Measurements from ENCODE around the gene NCAPD3.
"Not testable (repeated sequence)": the region's sequence is repeated elsewhere in the genome, so short reads cannot be mapped to it uniquely, and the experiment has no call there.

Gene NCAPD3

DNA sequence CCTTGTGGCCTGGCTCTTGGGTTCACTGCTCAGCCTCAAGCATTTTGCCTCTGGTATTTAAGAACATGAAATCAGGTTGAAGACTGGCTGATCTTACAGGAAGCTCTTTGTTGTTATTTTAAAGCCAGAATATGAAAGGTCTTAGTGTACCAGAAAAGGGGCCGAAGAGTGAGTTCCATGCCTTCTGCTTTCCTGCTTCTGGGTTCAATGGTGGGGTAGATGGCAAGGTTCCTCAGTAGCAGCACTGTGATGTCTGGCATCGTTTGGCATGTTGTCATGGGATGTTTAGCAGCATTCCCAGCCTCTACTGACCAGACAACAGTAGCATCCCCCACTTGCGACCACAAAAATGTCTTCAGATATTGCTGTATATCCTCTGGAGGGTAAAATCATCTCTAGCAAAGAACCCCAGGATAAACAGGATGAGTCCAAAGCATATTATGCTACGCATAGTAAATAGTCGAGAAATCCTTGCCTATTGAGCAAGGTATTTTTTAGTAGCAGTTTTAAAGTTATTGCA is 3.1 kb upstream of the NCAPD3 start:
- in situ Hi-C loops (cut with MboI; ENCODE audit: low sequenced_read_pairs), result no loop called here

DNA sequence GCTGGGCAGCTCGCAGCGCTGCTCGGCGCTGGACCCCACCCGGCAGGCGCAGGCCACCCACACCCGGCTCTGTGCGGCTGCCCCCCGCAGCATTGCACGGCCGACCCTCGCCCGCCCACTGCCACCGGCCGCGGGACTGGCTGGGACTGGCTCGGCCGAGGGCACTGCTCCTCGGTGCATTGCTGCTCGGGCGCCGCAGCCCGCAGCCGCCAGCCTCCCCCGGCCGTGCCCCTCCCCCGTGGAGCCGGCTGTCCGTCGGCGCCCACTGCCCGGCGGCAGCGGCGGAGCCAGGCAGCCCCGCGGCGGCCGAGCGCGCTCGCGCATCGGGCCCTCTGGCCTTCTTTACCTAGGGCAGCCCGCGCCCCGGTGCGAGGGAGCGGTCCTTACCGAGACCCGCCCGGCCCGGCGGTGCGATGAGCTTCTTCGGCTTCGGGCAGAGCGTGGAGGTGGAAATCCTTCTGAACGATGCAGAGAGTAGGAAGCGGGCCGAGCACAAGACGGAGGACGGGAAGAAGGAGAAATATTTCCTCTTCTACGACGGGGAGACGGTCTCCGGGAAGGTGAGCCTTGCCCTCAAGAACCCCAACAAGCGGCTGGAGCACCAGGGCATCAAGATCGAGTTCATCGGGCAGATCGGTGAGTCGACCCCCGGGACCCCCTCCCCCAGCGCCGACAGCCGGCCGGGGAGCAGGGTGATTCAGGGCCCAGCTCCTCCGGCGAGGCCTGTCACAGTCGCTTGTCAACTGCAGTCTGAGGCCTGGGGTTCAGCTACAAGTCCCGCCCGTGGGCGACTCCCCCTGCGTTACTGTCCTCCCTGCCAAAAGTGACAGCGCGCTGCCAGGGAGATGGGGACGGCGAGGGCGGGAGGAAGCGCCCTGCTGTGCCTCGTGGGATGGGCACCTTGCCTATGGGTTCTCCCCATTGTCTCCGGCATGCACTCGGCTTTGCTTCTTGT is 1.2 kb upstream of the NCAPD3 start:
- in situ Hi-C loops (cut with MboI; ENCODE audit: low sequenced_read_pairs), result no loop called here

DNA sequence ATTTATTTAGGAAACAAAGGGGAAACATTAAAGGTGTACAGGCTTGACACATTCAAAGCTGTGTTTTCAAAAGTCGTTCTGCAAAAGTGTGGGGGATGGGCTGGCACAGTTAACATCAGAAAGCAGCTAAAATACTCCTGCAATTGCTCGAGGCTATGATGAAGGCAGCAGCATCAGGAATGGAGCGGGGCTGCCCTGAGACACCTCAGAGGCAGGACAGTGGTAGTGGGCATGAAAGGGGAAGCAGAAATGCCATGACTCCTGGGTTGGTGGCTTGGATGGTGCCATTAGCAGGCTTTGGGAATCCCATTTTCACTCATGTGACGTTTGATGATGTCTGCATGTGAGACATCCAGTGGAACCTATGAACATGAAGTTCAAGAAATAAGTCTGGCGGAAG is 646 bp downstream of the NCAPD3 start:
- in situ Hi-C loops (cut with MboI; ENCODE audit: low sequenced_read_pairs), result no loop called here

DNA sequence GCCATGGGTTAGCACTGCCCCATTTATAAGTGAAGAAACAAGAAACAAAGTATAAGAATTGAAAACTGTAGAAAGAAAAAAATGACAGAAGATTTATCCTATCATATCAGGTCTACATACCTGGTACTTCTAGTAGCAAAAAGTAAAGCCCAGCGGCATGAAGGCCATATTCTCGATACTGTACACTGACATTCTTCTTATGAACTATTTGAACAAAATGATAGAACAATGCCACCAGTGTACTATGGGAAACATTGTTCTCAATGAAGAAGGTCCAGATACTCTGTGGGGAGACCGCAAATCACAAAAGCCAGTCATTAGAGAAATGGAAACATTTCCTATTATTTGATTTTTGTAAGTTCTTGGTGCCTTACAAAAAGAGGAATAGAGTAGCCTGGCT is 7.0 kb downstream of the NCAPD3 start:
- in situ Hi-C loops (cut with MboI; ENCODE audit: low sequenced_read_pairs), result no loop called here

DNA sequence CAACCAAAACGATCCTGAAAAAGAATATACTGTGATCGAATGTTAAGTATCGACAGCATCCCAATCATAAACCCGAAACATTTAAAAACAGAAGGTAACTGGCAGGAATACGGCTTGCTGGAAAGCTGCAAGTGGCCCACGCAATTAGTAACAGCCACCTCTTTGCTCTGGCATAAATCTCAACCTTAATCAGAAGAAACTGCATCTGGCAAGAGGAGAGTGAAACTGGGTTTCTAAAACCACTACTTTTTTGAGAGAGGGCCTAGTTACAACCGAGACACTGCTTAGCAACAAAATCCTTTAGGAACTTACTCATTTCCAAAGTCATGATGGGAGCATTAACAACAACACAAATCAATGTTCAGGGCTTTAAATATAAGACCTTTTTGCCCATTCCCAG is 7.9 kb downstream of the NCAPD3 start:
- in situ Hi-C loops (cut with MboI; ENCODE audit: low sequenced_read_pairs), result no loop called here

DNA sequence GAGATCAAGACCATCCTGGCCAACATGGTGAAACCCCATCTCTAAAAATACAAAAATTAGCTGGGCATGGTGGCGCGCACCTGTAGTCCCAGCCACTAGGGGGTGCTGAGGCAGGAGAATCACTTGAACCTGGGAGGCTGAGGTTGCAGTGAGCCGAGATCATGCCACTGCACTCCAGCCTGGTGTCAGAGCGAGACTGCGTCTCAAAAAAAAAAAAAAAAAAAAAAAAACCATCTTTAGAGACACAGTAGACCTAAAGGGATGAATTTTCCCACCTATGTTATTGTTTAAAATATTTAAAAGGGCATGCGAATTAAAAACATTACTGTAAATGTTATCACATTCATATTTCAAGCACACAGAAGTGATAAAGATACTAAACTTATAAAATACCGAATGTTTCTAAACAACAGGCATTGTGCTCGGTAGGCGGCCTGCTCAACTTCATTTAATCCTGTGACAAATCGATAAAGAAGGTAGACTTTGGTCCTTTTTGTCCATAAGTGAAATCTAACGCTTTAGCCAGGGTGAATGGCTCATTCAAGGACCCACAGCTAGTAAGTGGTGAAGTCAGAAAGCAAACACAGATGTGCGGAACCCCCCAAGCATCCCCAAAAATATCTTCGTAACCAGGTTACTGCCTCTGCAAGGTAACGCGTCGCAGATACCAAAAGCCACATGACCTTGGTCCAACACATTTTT is 16.1 kb downstream of the NCAPD3 start:
- in situ Hi-C loops (cut with MboI; ENCODE audit: low sequenced_read_pairs), result no loop called here

DNA sequence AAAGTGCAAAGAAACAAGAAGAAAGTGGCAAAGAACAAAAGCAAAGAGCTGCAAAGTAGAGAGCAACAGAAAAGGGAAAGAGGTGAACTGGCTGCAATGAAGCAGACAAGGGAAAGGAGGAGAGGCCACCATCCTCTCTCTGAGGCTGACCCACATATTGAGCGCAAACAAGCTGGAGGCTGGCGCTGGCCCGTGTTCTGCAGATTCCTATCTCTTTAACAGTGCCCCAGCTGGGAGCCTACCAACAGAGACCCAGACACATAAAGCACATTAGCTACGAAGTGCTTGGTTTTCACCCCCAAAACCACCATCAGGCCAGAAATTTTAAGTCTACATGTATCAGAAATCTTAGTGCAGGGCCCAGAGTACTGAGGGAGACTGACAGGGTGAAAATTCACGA is 17.6 kb downstream of the NCAPD3 start:
- in situ Hi-C loops (cut with MboI; ENCODE audit: low sequenced_read_pairs), result no loop called here

DNA sequence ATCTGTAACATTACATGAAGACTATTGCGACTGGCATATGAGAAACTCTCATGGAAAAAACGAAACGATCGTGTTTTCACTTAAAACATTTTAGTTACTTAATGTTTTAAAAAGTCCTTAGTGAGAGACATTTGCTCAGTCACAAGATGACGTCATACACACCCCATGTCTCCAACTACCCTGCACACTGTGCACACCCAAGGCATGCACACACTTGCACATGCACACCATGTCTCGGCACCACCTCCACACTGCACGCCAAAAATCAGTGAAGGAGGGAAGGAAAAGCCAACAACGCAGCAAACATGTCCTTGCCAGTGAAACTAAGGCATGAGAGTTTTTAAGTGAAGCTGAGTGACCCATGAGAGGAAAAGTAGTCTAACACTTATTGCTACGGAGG is 18.0 kb downstream of the NCAPD3 start:
- in situ Hi-C loops (cut with MboI; ENCODE audit: low sequenced_read_pairs), result no loop called here

DNA sequence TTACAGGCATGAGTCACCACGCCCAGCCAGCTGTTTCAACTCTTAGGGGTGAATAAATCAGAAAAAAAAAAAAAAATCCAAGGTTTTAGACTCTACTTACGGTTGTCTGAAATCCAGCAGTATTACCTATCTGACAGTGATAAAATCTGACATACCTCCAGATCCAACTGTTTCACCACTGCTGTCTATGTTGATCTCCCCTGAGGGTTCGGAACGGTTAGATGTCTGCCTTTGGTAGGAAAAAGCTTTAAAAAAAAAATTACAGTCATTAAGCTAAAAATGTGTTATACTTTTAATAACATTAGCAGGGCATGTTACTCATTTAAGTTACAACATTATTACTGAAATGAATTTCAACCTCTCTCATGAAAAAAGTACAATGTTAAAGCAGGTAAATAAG is 21.1 kb downstream of the NCAPD3 start:
- in situ Hi-C loops (cut with MboI; ENCODE audit: low sequenced_read_pairs), result no loop called here

DNA sequence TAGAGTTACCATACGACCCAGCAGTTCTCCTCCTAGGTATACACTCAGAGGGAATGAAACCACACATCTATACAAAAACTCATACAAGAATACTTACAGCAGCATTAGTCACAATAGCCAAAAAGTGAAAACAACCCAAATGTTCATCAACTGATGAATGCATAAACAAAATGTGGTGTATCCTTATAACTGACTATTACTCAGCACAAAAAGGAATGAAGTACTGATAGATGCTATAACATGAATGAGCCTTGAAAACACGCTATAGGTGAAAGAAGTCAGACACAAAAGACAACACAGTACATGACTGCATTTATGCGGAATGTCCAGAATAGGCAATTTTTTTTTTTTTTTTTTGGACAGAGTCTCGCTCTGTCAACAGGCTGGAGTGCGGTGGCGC is 23.1 kb downstream of the NCAPD3 start:
- in situ Hi-C loops (cut with MboI; ENCODE audit: low sequenced_read_pairs), result no loop called here

DNA sequence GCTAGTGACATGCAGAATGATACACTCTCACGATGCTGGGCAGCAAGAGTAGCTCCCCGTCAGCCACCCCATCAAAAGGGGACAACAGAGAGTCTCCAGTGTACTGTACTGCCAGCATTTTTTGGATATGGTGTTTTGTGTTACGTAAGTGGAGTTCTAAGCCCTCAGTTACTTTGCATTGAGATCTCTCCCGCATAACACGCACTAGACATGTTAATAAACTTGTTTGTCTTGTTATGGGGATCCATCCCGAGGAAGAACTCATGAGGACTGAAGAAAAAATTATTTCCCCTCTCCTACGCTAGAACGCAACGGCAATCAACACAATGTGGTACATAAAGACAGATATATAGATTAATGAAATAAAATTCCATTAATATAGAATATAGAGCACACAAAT is 24.2 kb downstream of the NCAPD3 start:
- in situ Hi-C loops (cut with MboI; ENCODE audit: low sequenced_read_pairs), result no loop called here

DNA sequence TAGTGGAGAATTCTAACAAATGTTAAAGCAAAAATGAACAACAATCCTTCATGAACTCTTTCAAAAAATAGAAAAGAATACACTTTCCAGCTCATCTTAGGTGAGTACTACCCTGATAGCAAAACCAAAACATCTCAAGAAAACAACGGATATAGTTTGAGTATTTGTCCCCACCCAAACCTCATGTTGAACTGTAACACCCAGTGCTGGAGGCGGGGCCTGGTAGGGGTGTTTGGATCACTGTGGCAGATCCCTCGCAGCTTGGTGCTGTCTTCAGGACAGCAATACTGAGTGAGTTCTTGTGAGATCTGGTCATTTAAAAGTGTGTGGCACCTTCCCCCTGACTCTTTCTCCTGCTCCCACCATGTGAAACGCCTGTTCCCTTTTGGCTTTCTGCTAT is 27.0 kb downstream of the NCAPD3 start:
- in situ Hi-C loops (cut with MboI; ENCODE audit: low sequenced_read_pairs), result no loop called here

DNA sequence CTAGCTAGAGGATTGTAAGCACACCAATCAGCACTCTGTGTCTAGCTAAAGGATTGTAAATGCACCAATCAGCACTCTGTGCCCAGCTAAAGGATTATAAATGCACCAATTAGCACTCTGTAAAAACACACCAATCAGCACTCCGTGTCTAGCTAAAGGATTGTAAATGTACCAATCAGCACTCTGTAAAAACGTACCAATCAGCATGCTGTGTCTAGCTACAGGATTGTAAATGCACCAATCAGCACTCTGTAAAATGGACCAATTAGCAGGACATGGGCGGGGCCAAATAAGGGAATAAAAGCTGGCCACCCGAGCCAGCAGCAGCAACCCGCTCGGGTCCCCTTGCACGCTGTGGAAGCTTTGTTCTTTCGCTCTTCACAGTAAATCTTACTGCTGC is 35.7 kb downstream of the NCAPD3 start:
- in situ Hi-C loops (cut with MboI; ENCODE audit: low sequenced_read_pairs), result not testable (repeated sequence)

DNA sequence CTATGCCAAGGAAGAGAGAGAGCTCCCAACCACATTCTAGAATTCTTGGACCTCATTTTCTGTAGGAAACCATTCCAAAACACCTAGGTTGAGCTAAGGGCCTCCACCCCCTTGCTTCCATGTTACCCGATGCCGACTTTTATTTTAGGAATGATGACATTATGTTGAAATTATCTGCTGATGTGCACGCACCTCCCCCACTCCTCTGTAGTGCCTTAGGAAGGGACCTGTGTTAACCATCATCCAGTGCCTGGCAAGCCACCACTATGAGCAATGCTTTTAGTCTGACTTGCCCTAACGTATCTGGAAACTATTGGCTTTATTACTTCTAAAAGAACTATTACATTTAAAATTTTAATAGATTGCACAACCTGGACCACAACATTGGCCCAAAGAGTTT is 42.1 kb downstream of the NCAPD3 start:
- in situ Hi-C loops (cut with MboI; ENCODE audit: low sequenced_read_pairs), result no loop called here

DNA sequence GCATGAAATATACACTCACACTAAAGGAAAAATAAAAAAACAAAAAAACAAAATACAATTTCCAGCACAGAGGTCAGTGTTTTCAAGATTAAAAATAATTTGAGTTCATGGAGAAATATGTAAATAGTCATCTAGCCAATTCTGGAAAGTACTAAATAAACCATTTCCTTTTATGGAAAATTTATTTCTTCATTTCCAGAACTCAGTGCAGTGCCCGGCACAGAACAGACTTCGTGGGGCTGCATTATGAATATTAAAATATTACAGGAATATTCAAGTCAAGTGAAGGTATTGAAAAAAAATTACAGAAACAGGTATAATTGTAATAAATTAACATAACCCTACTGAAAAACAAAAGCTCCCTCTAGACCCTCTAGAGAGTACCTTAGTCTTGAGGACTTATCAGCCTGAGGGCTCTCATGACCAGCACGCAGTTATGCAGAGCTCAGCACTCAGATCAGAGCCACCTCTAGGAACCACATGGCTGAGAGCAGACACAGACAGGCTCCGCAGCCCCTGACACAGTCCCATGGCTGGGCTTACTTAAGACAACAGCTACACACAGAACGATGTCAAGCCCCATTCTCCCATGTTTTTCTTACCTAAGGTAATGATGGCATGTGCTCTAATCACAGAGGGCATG is 45.6 kb downstream of the NCAPD3 start:
- in situ Hi-C loops (cut with MboI; ENCODE audit: low sequenced_read_pairs), result no loop called here

DNA sequence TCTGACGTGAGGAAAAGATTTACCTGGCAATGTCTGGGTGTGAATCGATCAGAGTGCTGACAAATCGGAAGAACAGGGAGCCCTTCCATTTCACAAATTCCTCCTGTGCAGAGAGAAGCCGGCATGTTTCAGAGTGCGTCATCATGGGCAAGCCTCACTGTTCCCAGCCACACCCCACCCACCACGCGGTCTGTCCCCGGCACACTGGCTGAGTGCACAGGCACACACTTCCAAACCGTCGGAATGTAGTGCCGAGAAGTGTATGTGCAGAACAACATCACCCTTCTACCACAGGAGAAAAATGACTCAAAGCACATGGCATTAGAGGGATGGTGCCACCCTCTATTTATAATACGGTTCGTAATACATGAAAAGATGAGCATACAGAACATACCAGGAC is 47.5 kb downstream of the NCAPD3 start:
- in situ Hi-C loops (cut with MboI; ENCODE audit: low sequenced_read_pairs), result no loop called here

DNA sequence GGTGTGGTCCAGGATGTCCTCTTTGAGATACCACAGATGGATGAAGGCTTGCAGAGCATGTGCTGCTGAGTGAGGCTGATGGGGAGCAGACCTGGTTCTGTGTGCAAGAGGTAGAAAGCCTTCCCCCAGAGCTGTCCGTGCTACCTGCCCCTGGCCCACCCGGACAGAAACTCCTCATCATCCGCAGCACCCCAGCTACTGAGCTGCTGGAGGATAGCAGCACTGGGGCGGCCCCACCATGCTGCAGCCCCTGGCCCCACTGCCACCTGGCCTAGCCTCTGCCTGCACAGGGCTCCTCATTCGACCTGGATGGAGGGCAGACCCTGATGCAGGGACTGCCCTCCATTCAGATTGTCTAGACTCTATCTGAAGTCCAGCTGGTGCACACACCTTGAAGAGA is 50.5 kb downstream of the NCAPD3 start:
- in situ Hi-C loops (cut with MboI; ENCODE audit: low sequenced_read_pairs), result no loop called here

DNA sequence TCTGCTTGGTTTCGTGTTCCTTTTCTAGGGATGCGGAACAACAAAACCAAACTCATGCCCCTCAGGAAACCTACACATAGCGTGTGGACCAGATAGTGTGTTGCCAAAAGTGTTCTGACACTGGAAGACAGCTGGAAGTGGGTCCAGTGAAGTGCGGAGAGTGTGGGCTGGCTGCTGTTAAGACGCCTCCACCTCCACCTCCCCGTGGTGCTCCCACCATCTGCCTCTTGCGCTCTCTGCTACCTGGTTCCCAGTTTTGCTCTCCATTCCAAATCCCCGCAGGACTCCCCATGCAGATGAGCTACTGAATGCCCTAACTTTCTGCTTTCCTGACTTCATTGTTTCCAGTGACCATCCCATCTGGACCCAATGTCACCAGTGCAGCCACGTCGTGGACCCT is 51.8 kb downstream of the NCAPD3 start:
- in situ Hi-C loops (cut with MboI; ENCODE audit: low sequenced_read_pairs), result no loop called here

DNA sequence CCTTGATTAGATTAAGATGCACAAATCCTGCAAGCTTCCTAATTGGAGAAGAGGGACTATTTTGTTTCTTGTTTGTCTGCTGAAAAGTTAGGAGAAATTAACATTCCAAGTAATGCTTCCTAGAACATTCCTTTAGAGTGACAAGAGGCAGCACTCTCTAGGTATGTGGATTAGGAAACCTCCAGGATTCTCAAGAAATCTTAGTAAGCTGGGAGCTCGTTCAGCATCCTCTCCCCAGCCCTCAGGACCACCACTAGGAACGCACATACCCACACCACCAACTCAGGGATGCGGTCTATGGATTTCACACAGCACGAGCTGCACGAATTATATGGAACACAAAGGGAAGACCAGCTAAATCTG is 52.9 kb downstream of the NCAPD3 start:
- in situ Hi-C loops (cut with MboI; ENCODE audit: low sequenced_read_pairs), result no loop called here

DNA sequence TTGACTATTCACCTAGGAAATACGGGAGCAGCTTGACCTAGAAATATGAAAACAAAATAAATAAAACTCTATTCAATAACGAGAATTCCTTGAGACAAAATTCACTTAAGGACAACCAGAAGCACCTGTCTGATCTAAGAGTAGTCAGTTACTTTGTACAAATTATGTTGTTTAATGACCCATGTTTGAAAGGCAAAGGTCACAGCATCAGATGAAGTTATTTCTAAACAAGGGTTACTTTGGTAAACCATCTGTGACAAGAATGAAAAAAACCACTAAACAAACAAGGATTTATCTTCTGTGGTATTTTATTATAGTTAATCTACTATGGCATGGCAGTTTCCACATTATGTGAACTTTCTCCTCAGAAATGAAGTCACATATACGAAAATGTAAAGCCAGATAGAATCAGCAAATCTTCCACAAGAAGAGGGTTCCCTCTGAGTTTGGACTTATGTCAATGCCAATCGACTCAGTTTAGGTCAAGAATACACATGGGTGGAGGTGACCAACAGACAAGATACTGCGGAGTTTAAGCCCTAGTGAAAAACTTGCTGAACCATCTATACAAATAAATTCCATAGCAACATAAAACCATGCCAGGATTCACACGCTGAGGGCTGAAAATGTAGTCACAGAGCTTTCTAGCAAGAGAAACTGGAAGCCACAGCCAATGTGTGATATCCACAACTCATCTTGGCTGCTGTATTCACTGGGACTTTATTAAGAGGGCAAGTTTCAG is 53.4 kb downstream of the NCAPD3 start:
- in situ Hi-C loops (cut with MboI; ENCODE audit: low sequenced_read_pairs), result no loop called here
